GM21423 (cell line): Measurements from ENCODE around the gene PRKRIP1.
A peak's percentile ranks its signal among the peaks of the same experiment; 100 is the strongest.
"Not testable (repeated sequence)": the region's sequence is repeated elsewhere in the genome, so short reads cannot be mapped to it uniquely, and the experiment has no call there.

ENCODE experiments used
- ATAC-seq: cut with Tn5 transposase; IDR thresholded peaks from one replicate; pipeline ENCODE4 v1.9.1; 2021; ENCODE audit warnings: mild to moderate bottlenecking, moderate library complexity; ENCODE audit not compliant: unreplicated experiment

Gene PRKRIP1

GRCh38 chr7:102403563-102403962 lies 7.4 kb downstream of the PRKRIP1 start:
- no peak for ATAC-seq

DNA sequence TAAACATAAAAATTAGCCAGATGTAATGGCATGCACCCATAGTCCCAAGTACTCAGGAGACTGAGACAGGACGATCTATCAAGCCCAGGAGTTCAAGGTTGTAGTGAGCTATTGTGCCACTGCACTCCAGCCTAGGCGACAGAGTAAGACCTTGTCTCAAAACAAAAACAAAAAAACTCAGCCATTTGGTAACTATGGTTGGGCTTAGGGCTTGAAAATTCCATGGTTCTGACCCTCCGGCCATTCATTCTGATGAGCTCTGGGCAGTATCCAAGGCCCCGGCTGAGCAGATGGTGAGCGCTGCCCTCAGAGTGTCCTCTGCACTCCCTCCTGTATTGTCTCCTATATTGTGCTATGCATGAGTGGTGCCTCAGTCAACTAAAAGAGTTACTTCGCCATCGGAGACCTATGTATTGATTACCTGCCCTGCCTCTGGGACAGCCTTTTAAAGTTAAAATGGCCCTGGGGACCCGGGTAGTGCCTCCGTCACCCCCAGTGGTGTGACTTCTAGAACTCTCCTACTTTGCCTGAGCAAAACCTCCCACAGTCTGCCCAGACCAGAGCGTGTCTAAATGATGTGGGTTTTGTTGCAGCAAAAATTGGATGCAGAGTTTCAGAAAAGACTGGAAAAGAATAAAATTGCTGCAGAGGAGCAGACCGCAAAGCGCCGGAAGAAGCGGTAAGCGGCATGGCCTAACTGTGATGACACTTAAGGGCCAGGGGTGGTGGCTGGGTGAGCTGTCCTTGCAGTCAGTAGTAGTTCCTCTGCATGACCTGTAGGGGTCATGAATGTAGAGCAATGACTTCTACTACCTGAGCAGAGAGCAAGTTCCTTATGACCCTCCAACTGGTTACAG lies 8.1 kb downstream of the PRKRIP1 start:
- ATAC-seq: peak; percentile 76

DNA sequence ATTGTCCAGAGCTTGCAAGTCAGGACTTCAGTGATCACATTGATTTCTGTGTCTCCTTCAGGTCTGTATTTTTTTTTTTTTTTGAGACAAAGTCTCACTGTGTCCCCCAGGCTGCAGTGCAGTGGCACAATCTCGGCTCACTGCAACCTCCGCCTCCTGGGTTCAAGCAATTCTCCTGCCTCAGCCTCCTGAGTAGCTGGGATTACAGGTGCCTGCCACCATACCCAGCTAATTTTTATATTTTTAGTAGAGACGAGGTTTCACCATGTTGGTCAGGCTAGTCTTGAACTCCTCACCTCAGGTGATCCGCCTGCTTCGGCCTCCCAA lies 8.7 kb downstream of the PRKRIP1 start:
- ATAC-seq: not testable (repeated sequence)

GRCh38 chr7:102407910-102408309 lies 11.7 kb downstream of the PRKRIP1 start:
- ATAC-seq: peak; percentile 12

GRCh38 chr7:102408530-102408929 lies 12.4 kb downstream of the PRKRIP1 start:
- peak; percentile 70 for ATAC-seq

DNA sequence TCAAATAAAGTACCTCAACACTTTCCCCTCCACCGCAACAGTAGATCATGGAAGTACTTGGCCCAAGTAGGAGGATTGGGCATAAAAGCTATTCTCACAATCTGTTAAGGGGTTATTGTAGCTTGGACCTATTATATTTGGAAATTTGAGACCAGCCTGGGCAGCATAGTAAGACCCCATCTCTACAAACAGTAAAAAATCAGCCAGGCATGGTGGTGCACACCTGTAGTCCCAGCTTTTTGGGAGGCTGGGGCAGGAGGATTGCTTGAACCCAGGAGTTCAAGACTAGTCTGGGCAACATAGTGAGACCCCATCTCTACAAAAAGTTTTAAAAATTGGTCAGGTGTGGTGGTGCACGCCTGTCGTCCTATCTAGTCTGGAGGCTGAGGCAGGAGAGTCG lies 13.2 kb downstream of the PRKRIP1 start:
- no peak for ATAC-seq

- ATAC-seq: no peak
Measured at GRCh38 chr7:102410123-102410522, 14.0 kb downstream of the PRKRIP1 start.

DNA sequence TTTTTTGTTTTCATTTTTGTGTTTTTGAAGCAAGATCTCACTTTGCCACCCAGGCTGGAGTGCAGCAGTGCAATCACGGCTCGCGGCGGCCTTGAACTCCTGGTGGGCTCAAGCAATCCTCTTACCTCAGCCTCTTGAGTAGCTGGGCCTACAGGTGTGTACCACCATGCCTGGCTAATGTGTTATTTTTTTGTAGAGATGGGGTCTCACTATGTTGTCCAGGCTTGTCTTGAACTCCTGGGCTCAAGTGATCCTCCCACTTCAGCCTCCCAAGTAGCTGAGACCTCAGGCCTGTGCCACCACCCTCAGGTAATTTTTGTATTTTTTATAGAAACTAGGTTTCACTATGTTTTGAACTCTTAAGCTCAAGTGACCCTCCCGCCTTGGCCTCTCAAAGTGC lies 14.8 kb downstream of the PRKRIP1 start:
- no peak for ATAC-seq

DNA sequence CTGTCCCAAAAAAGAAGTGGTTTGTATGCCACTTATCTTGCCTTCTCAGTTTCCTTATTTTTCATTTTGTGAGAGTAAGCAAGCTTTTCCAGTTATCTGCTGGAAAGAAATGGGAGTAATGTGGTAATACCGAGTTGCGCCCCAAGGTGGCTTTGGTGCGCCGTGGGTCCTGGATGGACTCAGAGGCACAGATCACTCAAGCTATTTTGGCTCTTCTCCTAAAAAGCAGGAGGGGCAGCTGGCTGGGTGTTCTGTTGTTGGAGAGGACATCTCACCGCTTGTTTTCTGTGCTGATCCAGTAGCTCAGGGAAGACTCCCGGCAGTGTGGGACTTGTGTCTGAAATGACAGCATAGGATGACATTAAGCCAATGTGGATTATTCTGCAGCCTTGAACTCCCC lies 16.4 kb downstream of the PRKRIP1 start:
- no peak for ATAC-seq

DNA sequence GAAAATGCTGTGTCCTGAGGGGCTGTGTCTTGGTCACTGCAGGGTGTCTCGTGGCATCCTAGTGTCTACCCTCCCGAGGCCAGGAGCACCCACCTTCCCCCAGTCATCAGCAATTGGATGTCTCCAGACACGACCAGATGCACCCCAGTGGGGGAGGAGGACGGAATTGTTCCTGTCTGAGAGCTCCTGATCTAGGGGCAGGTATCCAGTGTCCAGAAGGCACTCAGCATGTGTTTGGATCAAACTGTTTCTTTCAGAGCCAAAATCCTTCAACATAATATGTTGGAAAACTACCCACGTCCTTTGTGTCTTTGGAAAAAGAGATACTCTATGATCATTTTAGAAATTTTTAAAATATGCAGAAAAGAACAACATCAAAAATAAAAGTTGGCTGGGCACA lies 16.9 kb downstream of the PRKRIP1 start:
- ATAC-seq: no peak

DNA sequence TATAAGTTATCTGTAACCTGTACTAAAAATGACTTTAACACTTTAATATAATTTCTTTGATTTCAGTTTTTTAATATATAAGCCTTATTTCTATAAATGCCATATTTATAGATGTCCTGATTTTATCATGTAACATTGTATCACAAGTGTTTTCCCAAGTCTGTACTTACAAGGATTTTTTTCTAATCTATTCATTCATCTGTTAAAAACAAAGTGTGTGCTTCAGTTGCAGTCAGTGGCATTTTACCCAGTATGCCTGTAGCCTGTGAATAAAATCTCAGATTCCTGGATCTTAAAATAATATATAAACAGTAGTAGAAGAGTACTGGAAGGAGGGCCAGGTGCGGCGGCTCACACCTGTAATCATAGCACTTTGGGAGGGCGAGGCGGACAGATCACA lies 17.4 kb downstream of the PRKRIP1 start:
- ATAC-seq: no peak

GRCh38 chr7:102415685-102416225 lies 19.6 kb downstream of the PRKRIP1 start:
- peak; percentile 57 for ATAC-seq

- ATAC-seq: no peak
Measured at GRCh38 chr7:102416406-102416805, 20.2 kb downstream of the PRKRIP1 start.

- ATAC-seq: no peak
Measured at GRCh38 chr7:102417105-102417504, 20.9 kb downstream of the PRKRIP1 start.

GRCh38 chr7:102418592-102418991 lies 22.4 kb downstream of the PRKRIP1 start:
- no peak for ATAC-seq

DNA sequence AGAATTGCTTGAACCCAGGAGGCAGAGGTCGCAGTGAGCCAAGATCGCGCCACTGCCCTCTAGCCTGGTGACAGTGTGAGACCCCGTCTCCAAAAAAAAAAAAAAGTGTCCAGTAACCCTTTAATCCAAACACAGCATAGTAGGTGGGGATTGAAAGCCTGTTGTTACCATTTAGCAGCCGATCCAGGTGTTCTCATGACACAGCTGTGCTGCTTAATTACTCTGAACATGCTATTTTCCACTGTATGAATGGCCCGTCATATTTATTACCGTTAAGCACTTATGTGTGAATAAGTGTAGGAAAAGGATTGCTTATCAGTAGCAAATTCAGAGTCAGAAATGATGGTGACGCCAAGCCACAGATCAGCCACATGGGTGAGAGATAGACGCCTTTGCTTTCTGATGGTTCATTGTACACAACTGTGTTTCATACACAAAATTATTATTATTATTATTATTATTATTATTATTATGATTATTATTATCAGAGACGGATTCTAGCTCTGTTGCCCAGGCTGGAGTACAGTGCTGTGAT lies 25.6 kb downstream of the PRKRIP1 start:
- ATAC-seq: no peak

- no peak for ATAC-seq
Measured at GRCh38 chr7:102424129-102424551, 28.0 kb downstream of the PRKRIP1 start.

GRCh38 chr7:102424787-102425218 lies 28.6 kb downstream of the PRKRIP1 start:
- no peak for ATAC-seq

DNA sequence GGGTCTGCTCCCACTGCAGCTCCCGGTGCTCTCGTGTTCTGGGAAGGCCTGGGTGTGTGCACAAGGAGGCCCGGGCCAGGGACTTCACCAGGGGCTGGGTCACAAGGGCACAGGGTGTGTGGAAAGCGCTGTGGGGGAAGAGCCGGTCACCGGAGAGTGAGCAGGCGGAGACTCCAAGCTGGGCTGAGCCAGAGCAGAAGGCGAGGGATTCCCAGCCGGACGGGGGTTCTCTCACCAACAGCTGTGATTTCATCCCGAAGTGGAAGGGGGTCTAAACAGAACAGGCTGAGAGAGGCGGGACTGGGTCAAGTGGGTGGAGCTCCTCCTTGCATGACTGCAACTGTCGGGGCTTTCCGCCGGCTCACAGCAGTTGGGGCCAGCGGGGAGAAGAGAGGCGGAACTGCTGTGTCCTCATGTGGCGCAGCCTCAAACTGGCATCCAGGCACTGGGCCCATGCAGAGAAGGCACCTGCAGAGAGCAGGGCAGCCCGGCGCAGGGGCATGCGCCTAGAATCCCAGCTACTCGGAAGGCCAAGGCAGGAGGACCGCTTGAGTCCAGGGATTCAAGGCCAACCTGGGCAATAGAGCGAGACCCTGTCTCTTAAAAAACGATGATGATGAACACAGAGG lies 29.6 kb downstream of the PRKRIP1 start:
- ATAC-seq: peak; percentile 67

DNA sequence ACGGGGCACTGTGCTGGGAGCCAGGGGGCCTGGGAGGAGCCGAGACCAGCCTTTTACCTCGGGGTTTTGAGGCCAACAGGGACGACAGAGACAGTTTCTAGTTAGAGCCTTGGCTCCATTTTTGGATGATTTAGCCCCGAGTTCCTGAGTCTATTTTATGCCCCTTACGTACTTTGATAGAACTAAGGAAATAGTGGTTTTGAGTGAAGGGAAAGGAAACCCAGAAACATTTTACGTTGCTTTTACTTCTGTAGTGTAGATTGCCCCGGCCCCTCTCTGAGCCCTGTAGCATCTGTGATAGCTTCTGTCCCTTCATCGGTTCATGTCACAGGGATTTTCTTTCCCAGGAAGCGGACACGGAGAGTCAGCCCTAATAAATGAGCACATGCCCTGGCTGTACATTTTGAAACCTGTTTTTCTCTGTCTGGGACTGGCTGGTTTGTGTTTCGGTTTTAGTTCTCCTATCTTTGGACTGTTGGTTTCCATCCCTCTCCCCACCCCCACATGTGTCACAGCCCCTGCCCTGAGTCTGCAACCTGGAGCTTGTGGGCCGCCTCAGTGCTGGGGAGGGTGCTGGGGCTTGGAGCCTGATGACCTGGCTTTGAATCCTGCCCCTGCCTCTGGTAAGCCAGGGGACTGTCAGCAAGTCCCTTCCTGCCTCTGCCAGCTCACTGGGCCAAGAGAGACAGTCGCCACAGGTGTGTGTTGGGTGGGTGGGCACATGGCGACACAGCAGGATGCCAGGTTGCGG lies 30.3 kb downstream of the PRKRIP1 start:
- ATAC-seq: peak; percentile 49

DNA sequence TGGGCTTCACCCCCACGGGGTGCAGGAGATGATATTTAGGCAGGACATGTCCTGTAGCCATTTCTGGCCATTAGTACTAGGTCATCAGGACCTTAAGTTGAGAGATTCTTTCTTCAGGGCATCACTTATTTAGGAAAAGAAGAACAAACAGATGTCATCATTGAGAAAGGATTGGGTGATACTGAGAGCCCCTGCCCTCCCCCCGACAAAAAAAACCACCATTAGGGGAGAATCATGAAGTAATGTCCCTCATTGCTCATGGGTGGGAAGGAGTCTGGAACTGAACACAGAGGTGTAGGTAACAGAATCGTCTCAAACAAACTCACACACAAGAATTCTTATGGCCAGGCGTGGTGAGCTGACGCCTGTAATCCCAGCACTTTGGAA lies 30.8 kb downstream of the PRKRIP1 start:
- no peak for ATAC-seq
